Loucy (cell line): ENCODE data around the gene SLC38A10.

Experiments used
- H2AFZ ChIP-seq: fragments of 200-600 bp; sonication (generic); 2 replicates; pipeline ENCODE4 v1.6.0; 2016; ENCODE audit warnings: antibody characterized with exemption, mild to moderate bottlenecking, low read length, moderate library complexity
- H3F3A ChIP-seq: fragments of 200-600 bp; 2 replicates; pipeline ENCODE4 v1.6.0; 2016; ENCODE audit warnings: antibody characterized with exemption, low read depth, mild to moderate bottlenecking
- H3K27me3 ChIP-seq: fragments of 200-600 bp; sonication (generic); 2 replicates; pipeline ENCODE4 v1.6.1; 2014; ENCODE audit warnings: low read length, mild to moderate bottlenecking; ENCODE audit not compliant: insufficient read depth, poor library complexity, severe bottlenecking
- H3K36me3 ChIP-seq: fragments of 200-600 bp; sonication (generic); 2 replicates; pipeline ENCODE4 v1.6.1; 2016; ENCODE audit warnings: low read length; ENCODE audit not compliant: insufficient read depth
- H3K4me1 ChIP-seq: fragments of 200-600 bp; sonication (generic); 2 replicates; pipeline ENCODE4 v1.5.1; 2014; ENCODE audit warnings: low read length, mild to moderate bottlenecking; ENCODE audit not compliant: insufficient read depth, poor library complexity, severe bottlenecking
- H3K4me2 ChIP-seq: fragments of 200-600 bp; sonication (generic); 2 replicates; pipeline ENCODE4 v1.6.0; 2014; ENCODE audit warnings: antibody characterized with exemption, low read length, low read depth, mild to moderate bottlenecking; ENCODE audit not compliant: poor library complexity, severe bottlenecking
- H3K4me3 ChIP-seq: fragments of 200-600 bp; sonication (generic); 2 replicates; pipeline ENCODE4 v1.5.1; 2014; ENCODE audit warnings: low read length, mild to moderate bottlenecking, mixed read lengths; ENCODE audit not compliant: poor library complexity, severe bottlenecking
- H3K79me2 ChIP-seq: fragments of 200-600 bp; sonication (generic); 2 replicates; pipeline ENCODE4 v1.6.1; 2014; ENCODE audit warnings: low read length; ENCODE audit not compliant: insufficient read depth
- H3K9ac ChIP-seq: fragments of 200-600 bp; sonication (generic); 2 replicates; pipeline ENCODE4 v1.6.0; 2014; ENCODE audit warnings: mild to moderate bottlenecking, low read depth, low read length, moderate library complexity; ENCODE audit not compliant: poor library complexity, severe bottlenecking
- H3K9me2 ChIP-seq: fragments of 200-600 bp; sonication (generic); replicated peaks from 2 replicates; pipeline ENCODE4 v1.6.1; 2016; ENCODE audit warnings: low read depth, low read length, mixed read lengths
- H3K9me3 ChIP-seq: fragments of 200-600 bp; sonication (generic); 2 replicates; pipeline ENCODE4 v1.6.1; 2014; ENCODE audit warnings: mild to moderate bottlenecking, antibody characterized with exemption, low read length, low read depth; ENCODE audit not compliant: insufficient read depth
- H4K20me1 ChIP-seq: fragments of 200-600 bp; sonication (generic); 2 replicates; pipeline ENCODE4 v1.6.0; 2014; ENCODE audit warnings: antibody characterized with exemption, low read length, mild to moderate bottlenecking; ENCODE audit not compliant: insufficient read depth, poor library complexity, severe bottlenecking
- CTCF ChIP-seq: fragments of 200-600 bp; sonication (generic); conservative IDR thresholded peaks from 2 replicates; pipeline ENCODE4 v1.5.1; 2014; ENCODE audit warnings: mild to moderate bottlenecking, antibody characterized with exemption, low read length
- EZH2phosphoT487 ChIP-seq: fragments of 200-600 bp; IDR thresholded peaks from 2 replicates; pipeline ENCODE4 v1.6.1; 2018; ENCODE audit warnings: antibody characterized with exemption, mild to moderate bottlenecking, moderate library complexity, borderline replicate concordance

The SLC38A10 gene

DNA sequence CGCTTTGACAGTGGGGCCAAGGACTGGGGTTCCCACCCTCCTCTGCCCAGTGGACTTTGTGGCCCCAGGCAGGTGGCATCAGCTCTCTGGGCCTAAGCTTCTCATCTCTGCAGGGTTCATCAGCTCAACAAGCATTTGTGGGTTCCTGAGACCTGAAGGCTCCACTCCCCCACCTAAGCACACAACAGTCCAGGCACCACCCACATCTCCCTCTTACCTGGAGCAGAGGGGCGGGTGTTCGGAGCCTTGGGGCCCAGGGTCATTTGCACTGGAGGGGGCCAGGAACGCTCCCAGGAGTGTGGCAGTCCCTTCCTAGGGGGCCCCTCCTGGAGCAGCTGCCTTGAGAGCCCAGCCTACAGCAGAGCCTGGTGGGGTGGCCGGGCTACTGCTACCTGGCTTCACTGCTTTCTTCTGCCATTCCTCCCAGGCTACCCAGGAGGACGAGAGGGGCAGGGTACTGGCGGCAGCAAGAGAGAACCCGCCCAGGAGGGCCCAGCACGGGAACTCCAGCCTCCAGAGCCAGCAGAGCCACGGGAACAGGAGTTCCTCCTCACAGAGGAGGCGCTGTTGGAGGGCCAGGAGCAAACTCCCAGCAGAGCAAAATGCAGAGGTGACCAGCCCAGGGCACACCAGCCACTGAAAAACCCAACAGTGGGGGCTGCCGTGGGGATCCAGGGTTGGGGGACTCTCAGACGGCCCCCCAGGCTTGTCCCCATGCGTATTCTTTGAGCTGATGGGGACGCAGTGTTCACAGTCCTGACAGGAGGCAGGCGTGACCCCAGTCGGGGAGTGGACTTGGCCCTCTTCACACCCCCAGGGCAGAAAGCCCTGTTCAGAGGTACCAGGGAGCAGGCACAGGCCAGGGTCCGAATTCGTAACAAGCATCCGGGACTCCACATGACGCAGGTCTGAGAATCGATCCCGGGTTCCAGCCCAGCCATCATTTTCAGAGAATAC lies 35.1 kb upstream of the SLC38A10 start:
- Histone ChIP-seq H3K4me2 (peak overlapping the region; percentile 54), H3K27me3 (no peaks in the 10 kb centered on the region), H3K9ac (peak overlapping the region; percentile 36), H2AFZ (no peak overlapping the region), H3K9me2 (no peaks in the 10 kb centered on the region), H3K4me3 (peak overlapping the region; percentile 13), H3K36me3 (no peaks in the 10 kb centered on the region), H3K9me3 (no peaks in the 10 kb centered on the region), H4K20me1 (no peaks in the 10 kb centered on the region), H3K4me1 (peaks cover 18% of the 10 kb centered on the region), H3F3A (no peaks in the 10 kb centered on the region), H3K79me2 (no peaks in the 10 kb centered on the region)
- no peak for TF ChIP-seq EZH2phosphoT487
- TF ChIP-seq CTCF: no peak

DNA sequence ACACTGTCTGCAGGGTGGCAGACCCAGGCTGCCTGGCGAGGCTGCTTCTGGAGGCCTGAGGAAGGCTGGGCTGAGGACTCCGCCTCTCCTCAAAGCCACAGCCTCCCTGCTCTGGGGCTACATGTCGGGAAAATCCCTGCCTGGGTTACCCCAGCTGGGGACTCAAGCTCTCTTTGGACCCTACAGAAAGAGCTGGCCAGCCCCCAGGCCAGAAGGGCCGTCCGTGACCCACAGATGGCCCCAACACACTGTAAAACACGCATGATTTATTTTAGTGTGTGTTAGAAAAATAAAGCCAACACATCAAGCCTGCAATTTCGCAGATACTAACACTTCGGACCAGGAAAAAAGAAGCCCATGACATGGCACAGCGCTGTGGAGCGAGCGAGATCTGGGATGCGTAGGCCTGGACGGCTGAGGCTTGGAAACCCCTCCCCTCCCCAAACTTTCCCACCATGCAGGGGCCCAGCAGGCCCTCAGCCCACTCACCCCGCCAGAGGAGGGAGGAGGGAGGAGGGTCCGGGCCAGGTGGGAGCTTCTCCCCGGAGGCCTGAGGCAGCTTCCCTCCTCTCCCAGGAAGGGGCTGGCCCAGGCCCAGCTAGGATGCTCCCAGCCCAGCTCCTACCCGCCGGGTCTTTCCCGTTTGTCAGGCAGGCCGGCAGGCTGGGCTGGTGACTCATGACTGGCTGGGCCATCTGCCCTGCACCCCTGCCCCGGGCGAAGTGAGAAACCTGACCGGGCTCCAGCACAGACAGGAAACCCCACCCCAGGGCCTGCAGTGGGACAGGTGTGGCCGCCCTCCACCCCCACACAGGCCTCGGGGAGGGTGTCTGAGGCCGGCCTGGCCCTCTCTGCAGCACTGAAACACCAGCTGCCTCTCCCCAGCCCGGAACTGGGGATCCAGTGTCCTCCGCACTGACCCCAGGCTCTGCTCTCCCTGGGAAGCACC lies 34.1 kb upstream of the SLC38A10 start:
- H3K27me3 ChIP-seq: no peaks in the 10 kb centered on the region
- H3K4me2 ChIP-seq: peak overlapping the region; percentile 54
- H3K9me2 ChIP-seq: no peaks in the 10 kb centered on the region
- no peaks in the 10 kb centered on the region for H3K36me3 ChIP-seq
- H3K9me3 ChIP-seq: no peaks in the 10 kb centered on the region
- H3F3A ChIP-seq: no peaks in the 10 kb centered on the region
- H2AFZ ChIP-seq: no peak overlapping the region
- H3K79me2 ChIP-seq: no peaks in the 10 kb centered on the region
- H3K9ac ChIP-seq: peak overlapping the region; percentile 36
- H3K4me3 ChIP-seq: peak overlapping the region; percentile 13
- no peak for TF ChIP-seq EZH2phosphoT487
- TF ChIP-seq CTCF: no peak
- H3K4me1 ChIP-seq: peaks cover 18% of the 10 kb centered on the region
- no peaks in the 10 kb centered on the region for H4K20me1 ChIP-seq

GRCh38 chr17:81328489-81328888 lies 33.4 kb upstream of the SLC38A10 start:
- Histone ChIP-seq H3K9ac (peak overlapping the region; percentile 23), H3K27me3 (no peaks in the 10 kb centered on the region), H3K4me2 (no peak overlapping the region), H3K36me3 (no peaks in the 10 kb centered on the region), H3F3A (no peaks in the 10 kb centered on the region), H4K20me1 (no peaks in the 10 kb centered on the region), H3K79me2 (no peaks in the 10 kb centered on the region), H3K4me3 (no peak overlapping the region), H3K9me3 (no peaks in the 10 kb centered on the region), H3K4me1 (peaks cover 18% of the 10 kb centered on the region), H3K9me2 (no peaks in the 10 kb centered on the region), H2AFZ (no peak overlapping the region)
- TF ChIP-seq EZH2phosphoT487 (no peak), CTCF (no peak)
